DND-41 (cell line): ENCODE measurements around the gene CPN2.

Experiments used
- ATAC-seq: fragments of 200-7000 bp; cut with Tn5 transposase; 3 replicates; pipeline ENCODE4 v1.9.1; 2021; ENCODE audit warnings: low read depth; ENCODE audit not compliant: insufficient read depth
- DNase-seq: peaks from one replicate; pipeline ENCODE4 v3.0.0-alpha.2; 2020
- H2AFZ ChIP-seq: 2 replicates; pipeline ENCODE4 v1.6.0; 2012; ENCODE audit warnings: low read depth, low read length
- H3K27ac ChIP-seq: 2 replicates; pipeline ENCODE4 v1.5.1; 2012; ENCODE audit warnings: low read length, inconsistent platforms
- H3K27me3 ChIP-seq: fragments of 200-600 bp; sonication (generic); 2 replicates; pipeline ENCODE4 v1.6.0; 2012; ENCODE audit warnings: low read length, mild to moderate bottlenecking, inconsistent platforms; ENCODE audit not compliant: insufficient read depth, poor library complexity
- H3K36me3 ChIP-seq: 2 replicates; pipeline ENCODE4 v1.5.1; 2012; ENCODE audit warnings: low read length, inconsistent platforms; ENCODE audit not compliant: insufficient read depth
- H3K4me1 ChIP-seq: 2 replicates; pipeline ENCODE4 v1.5.1; 2012; ENCODE audit warnings: mild to moderate bottlenecking, low read length; ENCODE audit not compliant: insufficient read depth
- H3K4me2 ChIP-seq: 2 replicates; pipeline ENCODE4 v1.6.0; 2012; ENCODE audit warnings: mild to moderate bottlenecking, moderate library complexity, low read length, inconsistent platforms; ENCODE audit not compliant: insufficient read depth
- H3K4me3 ChIP-seq, 2 experiments: fragments of 200-600 bp in 1 of 2; shearing (Covaris generic) in 1 of 2; 2 replicates each; pipeline ENCODE4 v1.5.1; 2012 to 2016; ENCODE audit warnings: inconsistent platforms in 2 of 2, low read length in 2 of 2, mild to moderate bottlenecking in 2 of 2, low read depth in 1 of 2, moderate library complexity in 1 of 2
- H3K79me2 ChIP-seq: 2 replicates; pipeline ENCODE4 v1.6.0; 2012; ENCODE audit warnings: low read length, inconsistent platforms; ENCODE audit not compliant: insufficient read depth
- H3K9ac ChIP-seq: 2 replicates; pipeline ENCODE4 v1.6.0; 2012; ENCODE audit warnings: low read depth, mild to moderate bottlenecking, inconsistent platforms, low read length, moderate library complexity
- H3K9me3 ChIP-seq: 2 replicates; pipeline ENCODE4 v1.5.1; 2012; ENCODE audit warnings: low read length, moderate library complexity, mild to moderate bottlenecking, inconsistent platforms; ENCODE audit not compliant: insufficient read depth, severe bottlenecking
- H4K20me1 ChIP-seq: 2 replicates; pipeline ENCODE4 v1.6.0; 2012; ENCODE audit warnings: low read length; ENCODE audit not compliant: insufficient read depth
- CTCF ChIP-seq: IDR thresholded peaks from 2 replicates; pipeline ENCODE4 v1.5.1; 2012; ENCODE audit warnings: borderline replicate concordance, low read length, moderate library complexity, mild to moderate bottlenecking; ENCODE audit not compliant: poor library complexity, severe bottlenecking; ENCODE audit errors: extremely low read depth
- EZH2 ChIP-seq: IDR thresholded peaks from 3 replicates; pipeline ENCODE4 v1.6.1; 2012; ENCODE audit warnings: borderline replicate concordance, low read depth, mild to moderate bottlenecking, moderate library complexity, low read length, inconsistent platforms; ENCODE audit not compliant: severe bottlenecking

The CPN2 gene

GRCh38 chr3:194300936-194301335 lies 50.2 kb downstream of the CPN2 start:
- Histone ChIP-seq H3K27ac (peak overlapping the region; percentile 84; the same call in 1 of the 2 replicates), H3K27me3 (no peaks in the 10 kb centered on the region), H3K36me3 (no peaks in the 10 kb centered on the region), H3K4me3 (no peak overlapping the region), H3K4me1 (peaks cover 68% of the 10 kb centered on the region), H2AFZ (no peak overlapping the region), H3K4me2 (peak overlapping the region; percentile 1), H3K79me2 (no peaks in the 10 kb centered on the region), H3K9me3 (peaks cover 22% of the 10 kb centered on the region), H3K9ac (no peak overlapping the region), H4K20me1 (no peaks in the 10 kb centered on the region)
- ATAC-seq: no peak
- DNase-seq: no peak
- TF ChIP-seq CTCF: no peak
- TF ChIP-seq EZH2: no peak

- ATAC-seq (0 out of 3 replicates have a peak, but pooled peaks have one; percentile 3), DNase-seq (no peak)
- Histone ChIP-seq H2AFZ (no peak overlapping the region), H3K9ac (peak overlapping the region; percentile 41), H3K9me3 (peaks cover 22% of the 10 kb centered on the region), H3K4me2 (peak overlapping the region; percentile 59), H3K4me3 (peak overlapping the region in 1 of 2 experiments; percentile 40; a peak in 2 of 4 replicates), H3K27me3 (no peaks in the 10 kb centered on the region), H3K4me1 (peaks cover 63% of the 10 kb centered on the region), H4K20me1 (no peaks in the 10 kb centered on the region), H3K79me2 (no peaks in the 10 kb centered on the region), H3K27ac (peak overlapping the region; percentile 84), H3K36me3 (no peaks in the 10 kb centered on the region)
- TF ChIP-seq CTCF: no peak
- no peak for TF ChIP-seq EZH2
Measured at GRCh38 chr3:194300382-194300758, 50.8 kb downstream of the CPN2 start.

- H3K9ac ChIP-seq: peak overlapping the region; percentile 15
Measured at GRCh38 chr3:194298331-194299227, 52.5 kb downstream of the CPN2 start.

More at GRCh38 chr3:194298331-194299227, 52.5 kb downstream of the CPN2 start:
- no peaks in the 10 kb centered on the region for H4K20me1 ChIP-seq
- H3K4me2 ChIP-seq: peak overlapping the region; percentile 23; the same call in 1 of the 2 replicates
- H3K4me1 ChIP-seq: peaks cover 56% of the 10 kb centered on the region
- H3K4me3 ChIP-seq: peak overlapping the region in 1 of 2 experiments; percentile 7; a peak in 1 of 4 replicates
- H3K79me2 ChIP-seq: no peaks in the 10 kb centered on the region
- DNase-seq (peak; percentile 58), ATAC-seq (0 out of 3 replicates have a peak, but pooled peaks have one; percentile 8)
- H3K36me3 ChIP-seq: no peaks in the 10 kb centered on the region
- H2AFZ ChIP-seq: no peak overlapping the region
- peaks cover 7% of the 10 kb centered on the region for H3K9me3 ChIP-seq
- TF ChIP-seq CTCF (no peak), EZH2 (no peak)
- H3K27ac ChIP-seq: peak overlapping the region; percentile 71
- H3K27me3 ChIP-seq: no peaks in the 10 kb centered on the region
